Measurements from ENCODE around the gene NCKIPSD. TPM values are rescaled to one million over a fixed set of nuclear protein-coding genes. Genes with fewer than 3 reads are reported as not detected.

NCKIPSD gene

GRCh38 chr3:48625600-48625999 lies 60.1 kb downstream of the NCKIPSD start:
- Histone ChIP-seq H3K4me2 (ENCODE audit: low read length, poor library complexity, severe bottlenecking) (no peak overlapping the region), H3K14ac (ENCODE audit: low read length in 2 of 2) (no peak overlapping the region), H2BK15ac (ENCODE audit: low read depth, poor library complexity, severe bottlenecking) (no peak overlapping the region), H3K4ac (ENCODE audit: low read depth in 1 of 2, low read length in 2 of 2) (no peak overlapping the region), H2BK120ac (ENCODE audit: low read depth, low read length) (no peak overlapping the region), H3K4me1 (ENCODE audit: control insufficient read depth, insufficient read depth, low read depth, low read length) (peaks cover 3% of the 10 kb centered on the region), H4K8ac (ENCODE audit: low read length) (no peak overlapping the region), H3K79me1 (replicated peaks; ENCODE audit: low read length, poor library complexity, severe bottlenecking) (peaks cover 12% of the 10 kb centered on the region), H2AK5ac (ENCODE audit: low read length, severe bottlenecking) (no peak overlapping the region), H2BK12ac (ENCODE audit: low read length in 2 of 2) (no peak overlapping the region), H3K23ac (ENCODE audit: low read length in 2 of 2) (no peak overlapping the region), H3K4me3 (ENCODE audit: insufficient read depth in 1 of 2, low read depth in 1 of 2, low read length in 2 of 2) (no peak overlapping the region), H3K18ac (ENCODE audit: low read depth in 1 of 2, low read length in 2 of 2) (no peak overlapping the region), H3K9me3 (ENCODE audit: control insufficient read depth, low read length) (no peaks in the 10 kb centered on the region), H3K27ac (ENCODE audit: low read length, poor library complexity, severe bottlenecking) (no peak overlapping the region), H3K9ac (ENCODE audit: low read length) (no peak overlapping the region), H3K27me3 (ENCODE audit: control insufficient read depth in 1 of 2, insufficient read depth in 1 of 2, low read length in 2 of 2) (no peaks in the 10 kb centered on the region), H2BK5ac (ENCODE audit: low read depth, low read length, poor library complexity, severe bottlenecking) (no peak overlapping the region), H2AFZ (ENCODE audit: low read depth, low read length) (no peak overlapping the region), H4K91ac (ENCODE audit: low read length) (no peak overlapping the region), H3K36me3 (ENCODE audit: control insufficient read depth in 1 of 2, insufficient read depth in 2 of 2, low read depth in 1 of 2, low read length in 2 of 2) (peaks cover 53 to 84% of the 10 kb centered on the region in 2 experiments)
- DNase-seq = no peak
- 86% methylated on average over 5 of the region's 6 CpGs for WGBS

GRCh38 chr3:48624767-48625166 lies 60.9 kb downstream of the NCKIPSD start:
- no peaks in the 10 kb centered on the region for H3K9me3 ChIP-seq (ENCODE audit: control insufficient read depth, low read length)
- no peaks in the 10 kb centered on the region for H3K27me3 ChIP-seq (ENCODE audit: control insufficient read depth in 1 of 2, insufficient read depth in 1 of 2, low read length in 2 of 2)
- no peak overlapping the region for H2BK5ac ChIP-seq (ENCODE audit: low read depth, low read length, poor library complexity, severe bottlenecking)
- H4K91ac ChIP-seq (ENCODE audit: low read length) = no peak overlapping the region
- H2AK5ac ChIP-seq (ENCODE audit: low read length, severe bottlenecking) = no peak overlapping the region
- H2BK12ac ChIP-seq (ENCODE audit: low read length in 2 of 2) = no peak overlapping the region
- H3K4me3 ChIP-seq (ENCODE audit: insufficient read depth in 1 of 2, low read depth in 1 of 2, low read length in 2 of 2) = no peak overlapping the region
- no peak for DNase-seq
- no peak overlapping the region for H3K4me2 ChIP-seq (ENCODE audit: low read length, poor library complexity, severe bottlenecking)
- H3K79me1 ChIP-seq (replicated peaks; ENCODE audit: low read length, poor library complexity, severe bottlenecking) = peaks cover 8% of the 10 kb centered on the region
- no peak overlapping the region for H3K27ac ChIP-seq (ENCODE audit: low read length, poor library complexity, severe bottlenecking)
- H3K4me1 ChIP-seq (ENCODE audit: control insufficient read depth, insufficient read depth, low read depth, low read length) = peaks cover 3% of the 10 kb centered on the region
- no peak overlapping the region for H2BK120ac ChIP-seq (ENCODE audit: low read depth, low read length)
- peaks cover 44 to 82% of the 10 kb centered on the region in 2 experiments for H3K36me3 ChIP-seq (ENCODE audit: control insufficient read depth in 1 of 2, insufficient read depth in 2 of 2, low read depth in 1 of 2, low read length in 2 of 2)
- H3K9ac ChIP-seq (ENCODE audit: low read length) = no peak overlapping the region
- no peak overlapping the region for H3K4ac ChIP-seq (ENCODE audit: low read depth in 1 of 2, low read length in 2 of 2)
- 94% methylated on average over 10 of the region's 10 CpGs for WGBS
- H2BK15ac ChIP-seq (ENCODE audit: low read depth, poor library complexity, severe bottlenecking) = no peak overlapping the region
- H3K18ac ChIP-seq (ENCODE audit: low read depth in 1 of 2, low read length in 2 of 2) = no peak overlapping the region
- H3K14ac ChIP-seq (ENCODE audit: low read length in 2 of 2) = no peak overlapping the region
- H4K8ac ChIP-seq (ENCODE audit: low read length) = no peak overlapping the region
- H2AFZ ChIP-seq (ENCODE audit: low read depth, low read length) = no peak overlapping the region
- no peak overlapping the region for H3K23ac ChIP-seq (ENCODE audit: low read length in 2 of 2)

- Histone ChIP-seq H3K4ac (ENCODE audit: low read depth in 1 of 2, low read length in 2 of 2) (no peak overlapping the region), H2BK5ac (ENCODE audit: low read depth, low read length, poor library complexity, severe bottlenecking) (no peak overlapping the region), H4K8ac (ENCODE audit: low read length) (no peak overlapping the region), H3K27ac (ENCODE audit: low read length, poor library complexity, severe bottlenecking) (no peak overlapping the region), H3K23ac (ENCODE audit: low read length in 2 of 2) (no peak overlapping the region), H2AK5ac (ENCODE audit: low read length, severe bottlenecking) (no peak overlapping the region), H3K4me2 (ENCODE audit: low read length, poor library complexity, severe bottlenecking) (no peak overlapping the region), H2BK120ac (ENCODE audit: low read depth, low read length) (no peak overlapping the region), H3K18ac (ENCODE audit: low read depth in 1 of 2, low read length in 2 of 2) (no peak overlapping the region), H2BK12ac (ENCODE audit: low read length in 2 of 2) (no peak overlapping the region), H2AFZ (ENCODE audit: low read depth, low read length) (no peak overlapping the region), H2BK15ac (ENCODE audit: low read depth, poor library complexity, severe bottlenecking) (no peak overlapping the region), H3K36me3 (ENCODE audit: control insufficient read depth in 1 of 2, insufficient read depth in 2 of 2, low read depth in 1 of 2, low read length in 2 of 2) (peaks cover 37 to 74% of the 10 kb centered on the region in 2 experiments), H3K14ac (ENCODE audit: low read length in 2 of 2) (no peak overlapping the region), H3K4me3 (ENCODE audit: insufficient read depth in 1 of 2, low read depth in 1 of 2, low read length in 2 of 2) (no peak overlapping the region), H3K79me1 (replicated peaks; ENCODE audit: low read length, poor library complexity, severe bottlenecking) (peaks cover 4% of the 10 kb centered on the region), H3K4me1 (ENCODE audit: control insufficient read depth, insufficient read depth, low read depth, low read length) (peaks cover 3% of the 10 kb centered on the region), H4K91ac (ENCODE audit: low read length) (no peak overlapping the region), H3K27me3 (ENCODE audit: control insufficient read depth in 1 of 2, insufficient read depth in 1 of 2, low read length in 2 of 2) (no peaks in the 10 kb centered on the region), H3K9me3 (ENCODE audit: control insufficient read depth, low read length) (peaks cover 2% of the 10 kb centered on the region), H3K9ac (ENCODE audit: low read length) (no peak overlapping the region)
- no peak for DNase-seq
- WGBS = 88% methylated on average over 6 of the region's 6 CpGs
Observed at GRCh38 chr3:48623851-48624547, 61.7 kb downstream of the NCKIPSD start.

Small RNA genes within 50 kb of the gene (small RNA-seq; reads per million reads assigned to genes)
- not detected for gene AC141002.1 (ENCODE audit: low read depth)

Measured in mesenchymal stem cell (in vitro differentiated cells and primary cell).